Activated T-helper 1 cell treated with anti-CD3 and anti-CD28 coated beads, Interleukin-12 subunit alpha, Interleukin-12 subunit beta, Interleukin-2, Interleukin-4 antibody, amounts not matched to agents 30 ng/mL and 10 ng/mL and 1 ng/mL, durations not matched to agents 14 hours and 24 hours and 36 hours (primary cell): ENCODE measurements around the gene GCA. TPM values are rescaled to one million over a fixed set of nuclear protein-coding genes. Genes with fewer than 3 reads are reported as not detected.

Experiments used
- DNase-seq: peaks from one replicate; pipeline ENCODE4 v3.0.0; 2021; ENCODE audit warnings: low spot score
- H3K27ac Mint-ChIP-seq: one replicate; pipeline ENCODE4 v1.8.0; 2021; ENCODE audit warnings: mild to moderate bottlenecking, mixed read lengths
- H3K27me3 Mint-ChIP-seq: one replicate; pipeline ENCODE4 v1.8.0; 2022; ENCODE audit warnings: mild to moderate bottlenecking, moderate library complexity, mixed read lengths; ENCODE audit not compliant: insufficient read depth
- H3K36me3 Mint-ChIP-seq: one replicate; pipeline ENCODE4 v1.8.0; 2021; ENCODE audit warnings: low read depth, mixed read lengths
- H3K4me1 Mint-ChIP-seq: one replicate; pipeline ENCODE4 v1.8.0; 2021; ENCODE audit warnings: low read depth, mixed read lengths
- H3K4me3 Mint-ChIP-seq: one replicate; pipeline ENCODE4 v1.8.0; 2021; ENCODE audit warnings: mild to moderate bottlenecking, moderate library complexity, mixed read lengths
- H3K9me3 Mint-ChIP-seq: one replicate; pipeline ENCODE4 v1.8.0; 2021; ENCODE audit warnings: mixed read lengths
- intact Hi-C: fragments of 100-400 bp; cut with micrococcal nuclease; formaldehyde crosslinking; loops from one replicate; pipeline ENCODE4 v1.15.1; 2024
- total RNA-seq: library from RNA; stranded (reverse); gene quantifications from 2 replicates; pipeline ENCODE4 v1.2.3, GENCODE V29; 2022

Gene GCA, protein sequence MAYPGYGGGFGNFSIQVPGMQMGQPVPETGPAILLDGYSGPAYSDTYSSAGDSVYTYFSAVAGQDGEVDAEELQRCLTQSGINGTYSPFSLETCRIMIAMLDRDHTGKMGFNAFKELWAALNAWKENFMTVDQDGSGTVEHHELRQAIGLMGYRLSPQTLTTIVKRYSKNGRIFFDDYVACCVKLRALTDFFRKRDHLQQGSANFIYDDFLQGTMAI
- 14.5 and 14.9 TPM in 2 replicates for total RNA-seq

DNA sequence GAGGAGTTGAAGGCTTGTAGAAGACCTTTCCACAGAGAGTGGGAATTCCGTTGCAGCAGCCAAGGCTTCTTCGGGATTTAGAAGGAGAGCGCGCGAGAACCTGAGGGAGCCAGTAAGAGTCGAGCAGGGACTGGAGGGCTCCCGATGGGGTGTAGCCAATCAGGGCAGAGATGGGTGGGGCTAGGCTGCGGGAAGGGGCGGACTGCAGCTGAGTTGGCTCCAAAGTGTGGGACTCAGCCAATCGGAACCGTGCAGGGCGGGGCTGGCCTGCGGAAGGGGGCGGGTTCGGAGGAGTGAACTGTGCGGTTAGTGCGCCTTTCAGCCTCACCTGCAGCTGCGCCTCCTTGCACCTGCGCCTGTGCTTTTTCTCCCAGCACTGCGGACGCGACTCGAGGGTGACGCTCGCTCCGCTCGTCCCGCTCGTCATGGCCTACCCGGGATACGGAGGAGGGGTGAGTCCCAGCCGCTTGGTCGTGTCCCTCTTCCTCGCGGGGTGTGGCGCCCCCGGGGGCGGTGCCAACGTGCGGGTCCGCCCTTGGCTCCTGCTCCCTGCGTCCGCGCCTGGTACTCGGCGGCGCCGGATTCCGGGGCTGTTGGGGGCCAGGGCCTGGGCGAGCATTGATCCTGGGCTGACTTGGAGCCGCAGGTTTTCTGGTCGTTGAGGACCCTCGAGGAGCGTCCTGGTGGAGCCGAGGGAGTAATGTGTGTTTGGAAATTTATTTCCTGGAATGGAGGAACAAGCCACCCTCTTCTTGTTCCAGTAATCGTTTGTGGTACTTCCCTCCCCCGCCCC is at the start of gene GCA:
GCA (plus strand) TSS at position 309 of the 793 bp plus-strand sequence; CDS start at position 426, 117 bp downstream.
- intact Hi-C loops: loop anchor here (1.0 to 5.0 kb wide), 3 partner anchors 26 to 1036 kb away; partner anchors contain the start of genes IFIH1 and PSMD14
- DNase-seq: peak; percentile 97
- Mint-ChIP-seq H3K36me3 (no peaks in the 10 kb centered on the region), H3K4me1 (peaks cover 16% of the 10 kb centered on the region), H3K9me3 (no peaks in the 10 kb centered on the region), H3K27me3 (peaks cover 19% of the 10 kb centered on the region), H3K27ac (peak within 1 kb of the TSS; percentile 77), H3K4me3 (peak within 1 kb of the TSS; percentile 94)

DNA sequence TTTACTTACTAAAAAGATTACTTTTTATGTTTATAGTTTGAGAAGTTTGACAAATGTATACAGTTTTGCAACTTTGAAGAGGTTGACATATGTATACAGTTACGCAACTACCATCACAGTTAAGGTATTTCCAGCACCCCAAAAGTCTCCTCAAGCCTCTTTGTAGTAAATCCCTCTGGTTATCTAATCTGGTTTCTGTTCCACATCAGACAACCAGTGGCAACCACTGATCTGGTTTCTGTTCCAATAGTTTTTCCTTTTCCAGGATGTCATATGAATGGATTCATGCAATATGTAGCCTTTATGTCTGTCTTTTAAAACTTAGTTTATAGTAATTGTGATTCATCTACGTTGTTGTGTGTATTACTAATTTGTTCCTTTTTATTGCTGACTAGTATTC is 48.9 kb upstream of the GCA start:
- no peaks in the 10 kb centered on the region for H3K27me3 Mint-ChIP-seq
- DNase-seq: no peak
- H3K9me3 Mint-ChIP-seq: no peaks in the 10 kb centered on the region
- H3K36me3 Mint-ChIP-seq: peaks cover 10% of the 10 kb centered on the region
- no peak overlapping the region for H3K27ac Mint-ChIP-seq
- no peak overlapping the region for H3K4me3 Mint-ChIP-seq
- intact Hi-C loops: no loop called here
- peaks cover 7% of the 10 kb centered on the region for H3K4me1 Mint-ChIP-seq

DNA sequence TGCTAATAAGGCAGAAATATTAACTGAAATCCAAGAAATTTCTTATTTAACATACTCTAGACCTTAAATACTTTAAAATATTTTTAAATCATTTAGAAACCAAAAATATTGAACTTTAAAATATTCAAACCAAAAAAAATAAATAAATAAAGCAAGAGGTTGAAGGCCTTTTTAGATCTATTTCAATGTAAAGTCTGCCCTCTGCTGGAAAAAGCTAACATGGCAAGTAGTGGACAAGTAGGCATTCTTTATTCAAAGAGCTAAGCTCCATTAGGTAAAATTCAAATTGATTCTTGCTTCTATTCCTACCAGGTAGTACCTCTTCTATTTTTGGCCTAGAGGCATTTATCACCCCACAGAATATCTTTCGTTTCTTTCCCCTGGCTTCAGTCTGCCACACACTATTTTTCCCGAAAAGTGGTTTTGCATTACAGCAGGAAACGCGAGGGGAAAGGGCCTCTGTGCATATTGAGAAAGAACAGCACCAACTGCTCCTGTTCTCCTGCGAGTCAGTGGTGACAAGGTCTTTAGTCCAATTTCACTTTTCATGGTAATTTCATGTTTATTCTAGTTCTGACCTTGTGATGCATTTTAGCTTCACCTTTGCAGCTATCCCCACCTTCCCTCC is 45.9 kb upstream of the GCA start:
- Mint-ChIP-seq H3K36me3 (peaks cover 4% of the 10 kb centered on the region), H3K4me3 (no peak overlapping the region), H3K4me1 (peaks cover 5% of the 10 kb centered on the region), H3K9me3 (no peaks in the 10 kb centered on the region), H3K27me3 (no peaks in the 10 kb centered on the region), H3K27ac (no peak overlapping the region)
- intact Hi-C loops: loop anchor here (1.0 kb wide), 3 partner anchors 77 to 712 kb away; no protein-coding TSS in a partner anchor
- peak; percentile 40 for DNase-seq

DNA sequence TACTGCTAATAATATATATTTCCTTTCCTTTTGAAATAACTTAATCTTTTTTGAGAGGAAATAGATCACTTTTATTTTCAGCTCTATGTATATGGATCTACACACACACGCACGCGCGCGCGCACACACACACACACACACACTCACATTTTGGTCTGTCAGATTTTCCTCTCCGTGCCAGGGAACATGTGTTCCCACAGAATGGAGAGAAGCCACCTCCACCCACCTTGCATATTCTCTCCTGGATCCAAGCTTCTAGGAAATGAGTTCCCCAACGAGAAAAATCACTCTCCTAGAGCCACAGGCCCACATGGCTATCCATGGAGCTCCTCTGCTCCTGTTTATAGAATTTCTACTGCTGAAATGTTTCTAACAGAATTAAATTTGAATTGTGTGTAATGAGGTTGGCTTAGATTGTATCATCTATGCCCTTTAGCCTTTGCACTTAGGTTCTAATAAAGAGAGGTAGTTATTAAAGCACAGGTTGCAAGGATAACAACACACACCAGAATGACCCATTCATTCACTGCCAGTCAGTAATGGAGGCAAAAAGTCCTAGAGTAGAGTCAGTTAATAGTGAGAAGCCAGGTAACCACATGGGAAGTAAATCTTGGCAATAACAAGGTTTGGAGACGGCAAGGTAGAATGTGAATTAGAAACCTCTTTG is 45.1 kb upstream of the GCA start:
- Mint-ChIP-seq H3K27me3 (no peaks in the 10 kb centered on the region), H3K4me3 (no peak overlapping the region), H3K9me3 (no peaks in the 10 kb centered on the region), H3K4me1 (peaks cover 5% of the 10 kb centered on the region), H3K27ac (no peak overlapping the region), H3K36me3 (peaks cover 6% of the 10 kb centered on the region)
- intact Hi-C loops: loop anchor here (1.0 kb wide), 3 partner anchors 78 to 713 kb away; no protein-coding TSS in a partner anchor
- no peak for DNase-seq

DNA sequence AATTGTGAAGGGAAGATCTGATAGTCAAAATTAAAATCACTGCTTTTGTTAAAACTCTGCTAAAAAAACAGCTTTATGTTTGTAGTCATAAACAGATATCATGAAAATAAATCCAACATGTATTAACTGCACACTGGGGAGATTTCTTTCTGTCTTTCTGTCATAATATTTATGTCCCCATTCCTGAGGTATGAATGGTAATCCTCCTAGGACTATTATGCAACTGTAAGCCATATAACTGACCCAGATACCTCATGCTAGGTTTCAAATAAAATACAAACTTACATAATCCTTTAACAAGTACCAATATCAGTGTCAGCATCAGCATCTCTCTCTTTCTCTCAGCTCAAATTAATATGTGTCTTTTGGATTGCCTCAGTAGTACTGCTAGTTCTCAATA is 43.7 kb upstream of the GCA start:
- peaks cover 5% of the 10 kb centered on the region for H3K4me1 Mint-ChIP-seq
- intact Hi-C loops: loop anchor here (5.0 kb wide), 1 partner anchor 42 kb away; the partner anchor contains the start of gene GCA

DNA sequence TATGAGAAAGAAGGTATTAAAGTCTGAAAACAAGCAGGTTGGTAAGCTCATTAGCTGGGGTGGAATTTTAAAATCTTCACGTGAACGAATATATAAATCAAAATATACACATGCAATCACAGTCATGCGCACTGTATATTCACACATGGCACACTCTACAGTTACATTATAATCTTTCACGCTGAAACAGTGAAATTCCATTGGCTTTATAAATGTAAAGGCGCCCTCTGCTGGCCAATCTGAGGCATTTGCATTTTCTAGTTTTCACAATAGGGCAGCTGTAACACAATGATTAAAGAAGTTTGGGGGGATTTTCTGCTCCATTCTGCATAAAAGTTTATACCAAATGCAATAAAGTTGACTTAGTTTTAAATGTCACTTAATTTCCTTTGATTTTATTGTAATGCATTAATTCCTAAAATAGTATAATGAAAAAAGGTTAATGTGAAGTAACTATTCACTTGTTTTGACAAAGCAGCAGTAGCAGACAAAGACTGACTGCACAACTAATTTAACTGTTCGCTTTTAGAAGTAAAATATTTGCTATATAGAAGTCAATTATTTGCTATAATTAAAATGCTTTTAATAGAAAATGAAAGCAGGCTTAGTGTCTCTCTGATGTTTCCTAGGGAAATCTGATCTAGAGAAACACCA is 42.7 kb upstream of the GCA start:
- intact Hi-C loops: loop anchor here (1.0 to 5.0 kb wide), 2 partner anchors 11 to 41 kb away; partner anchors contain the start of gene GCA
- DNase-seq: peak; percentile 25
- Mint-ChIP-seq H3K27ac (no peak overlapping the region), H3K27me3 (no peaks in the 10 kb centered on the region), H3K4me1 (peaks cover 5% of the 10 kb centered on the region), H3K9me3 (no peaks in the 10 kb centered on the region), H3K36me3 (peaks cover 7% of the 10 kb centered on the region), H3K4me3 (no peak overlapping the region)

More for the DNA sequence above, 43.7 kb upstream of the GCA start:
- H3K27me3 Mint-ChIP-seq: no peaks in the 10 kb centered on the region
- H3K36me3 Mint-ChIP-seq: peaks cover 6% of the 10 kb centered on the region
- DNase-seq: no peak
- no peak overlapping the region for H3K27ac Mint-ChIP-seq
- no peaks in the 10 kb centered on the region for H3K9me3 Mint-ChIP-seq
- no peak overlapping the region for H3K4me3 Mint-ChIP-seq

DNA sequence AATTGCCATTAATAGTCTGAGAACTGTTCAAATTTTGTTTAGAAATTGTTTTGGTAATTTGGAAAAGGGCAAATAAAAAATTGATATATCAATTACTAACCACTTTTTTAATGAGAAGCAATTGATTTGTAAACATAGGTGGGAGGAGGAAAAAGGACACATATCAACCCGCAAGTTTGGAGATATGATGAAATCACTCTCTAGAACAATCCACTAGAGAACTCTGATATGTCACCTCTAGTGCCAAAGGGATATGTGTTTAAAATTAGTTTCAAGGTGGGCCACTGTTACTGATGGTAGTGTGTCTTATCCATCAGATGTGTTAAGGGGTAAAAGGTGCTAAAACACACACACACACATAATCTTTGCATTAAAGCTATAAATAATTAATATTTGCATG is 42.1 kb upstream of the GCA start:
- Mint-ChIP-seq H3K4me3 (no peak overlapping the region), H3K9me3 (no peaks in the 10 kb centered on the region), H3K4me1 (peaks cover 5% of the 10 kb centered on the region), H3K27ac (no peak overlapping the region), H3K27me3 (no peaks in the 10 kb centered on the region), H3K36me3 (peaks cover 10% of the 10 kb centered on the region)
- intact Hi-C loops: loop anchor here (1.0 to 5.0 kb wide), 2 partner anchors 10 to 40 kb away; partner anchors contain the start of gene GCA
- DNase-seq: no peak

DNA sequence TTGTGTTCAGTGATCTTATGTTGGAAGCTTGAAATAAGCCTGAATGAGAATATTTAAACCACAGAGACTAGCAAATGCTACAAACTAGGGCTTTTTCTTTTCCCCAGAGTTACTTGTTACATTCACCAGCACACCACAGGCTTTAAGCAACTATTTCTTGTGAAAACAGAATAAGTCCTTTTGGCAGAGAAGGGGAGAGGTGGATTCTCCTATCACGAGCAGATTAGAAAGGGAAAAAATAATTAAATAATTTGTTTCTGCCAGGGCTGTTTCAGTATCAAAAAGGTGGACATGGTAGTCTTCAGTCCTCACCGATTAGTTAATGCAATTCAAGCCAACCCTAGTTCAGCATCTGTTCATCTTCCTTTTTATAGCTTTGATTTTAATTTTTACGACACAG is 38.0 kb upstream of the GCA start:
- H3K36me3 Mint-ChIP-seq: peaks cover 30% of the 10 kb centered on the region
- H3K4me3 Mint-ChIP-seq: no peak overlapping the region
- no peaks in the 10 kb centered on the region for H3K9me3 Mint-ChIP-seq
- intact Hi-C loops: no loop called here
- H3K27me3 Mint-ChIP-seq: no peaks in the 10 kb centered on the region
- H3K4me1 Mint-ChIP-seq: peaks cover 20% of the 10 kb centered on the region
- H3K27ac Mint-ChIP-seq: no peak overlapping the region
- no peak for DNase-seq

DNA sequence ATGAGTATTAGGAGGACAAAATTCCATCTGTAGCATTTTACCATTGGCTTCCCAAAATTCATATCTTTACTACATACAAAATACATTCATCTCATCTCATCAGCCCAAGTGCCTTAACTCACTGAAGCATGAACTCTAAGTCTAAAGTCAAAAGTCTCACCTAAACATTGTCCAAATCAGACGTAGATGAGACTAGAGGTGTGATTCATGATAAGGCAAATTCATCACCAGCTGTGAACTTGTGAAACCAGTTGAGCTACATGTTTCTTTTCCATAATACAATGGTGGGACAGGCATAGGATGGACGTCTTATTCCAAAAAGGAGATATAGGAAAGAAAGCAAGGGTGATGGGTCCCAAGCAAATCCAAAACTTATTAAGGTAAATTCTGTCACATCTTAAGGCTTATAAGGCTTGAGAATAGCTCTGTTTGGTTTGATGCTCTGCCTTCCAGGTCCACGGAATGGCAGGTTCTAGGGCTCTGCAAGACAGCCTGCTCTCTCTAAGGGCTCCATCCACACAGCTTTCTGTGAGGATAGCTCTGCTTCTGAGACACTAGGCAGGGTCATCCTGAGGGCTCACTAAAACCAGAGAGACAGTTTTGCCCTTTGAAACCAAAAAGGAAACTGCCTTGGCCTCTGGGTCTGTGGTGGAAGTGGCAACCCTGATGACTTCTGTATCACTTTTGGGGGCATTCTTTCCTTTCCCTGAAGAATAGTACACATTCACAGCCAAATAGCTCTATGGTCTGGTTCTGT is 35.0 kb upstream of the GCA start:
- no peak overlapping the region for H3K4me3 Mint-ChIP-seq
- peaks cover 45% of the 10 kb centered on the region for H3K36me3 Mint-ChIP-seq
- DNase-seq: no peak
- peaks cover 42% of the 10 kb centered on the region for H3K4me1 Mint-ChIP-seq
- no peaks in the 10 kb centered on the region for H3K9me3 Mint-ChIP-seq
- no peaks in the 10 kb centered on the region for H3K27me3 Mint-ChIP-seq
- intact Hi-C loops: no loop called here
- H3K27ac Mint-ChIP-seq: no peak overlapping the region

DNA sequence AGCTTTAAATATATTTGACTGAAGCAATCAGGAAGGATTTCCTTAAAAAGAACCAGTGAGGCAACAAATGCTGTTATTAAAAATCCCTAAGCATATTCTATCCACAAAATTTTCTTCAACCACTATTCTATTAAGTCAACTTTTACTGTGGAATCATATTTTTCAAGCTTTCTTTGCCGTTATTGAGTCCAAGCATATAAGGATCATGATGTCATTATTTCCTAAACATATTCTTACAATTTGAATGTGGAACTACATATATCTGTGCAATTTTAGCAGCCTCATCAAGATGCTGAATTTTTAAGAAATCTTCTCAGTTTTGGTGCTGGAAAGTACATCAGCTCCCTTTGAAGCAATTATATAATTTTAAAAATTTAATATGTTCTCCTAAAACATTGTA is 31.1 kb upstream of the GCA start:
- no peaks in the 10 kb centered on the region for H3K9me3 Mint-ChIP-seq
- intact Hi-C loops: loop anchor here (1.0 kb wide), 1 partner anchor 12 kb away; no protein-coding TSS in a partner anchor
- peaks cover 51% of the 10 kb centered on the region for H3K36me3 Mint-ChIP-seq

DNA sequence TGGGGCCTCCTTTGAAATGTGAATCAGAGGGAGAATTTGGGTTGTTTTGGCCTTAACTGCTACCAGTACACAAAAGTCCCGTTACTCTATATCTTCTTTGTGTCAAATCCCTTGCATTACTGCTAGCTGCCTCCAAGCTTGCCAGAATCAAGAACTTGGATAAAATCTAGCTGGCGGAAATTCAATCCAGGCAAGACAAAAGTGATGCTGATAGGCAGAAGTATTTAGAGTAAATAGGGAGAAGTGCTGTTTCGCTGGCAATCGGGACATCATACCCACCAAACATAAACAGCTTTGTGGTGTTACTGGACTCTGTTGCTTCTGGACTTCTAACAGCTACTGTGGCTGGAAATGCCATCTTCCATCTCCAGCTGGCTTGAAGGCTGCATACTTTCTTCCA is 28.0 kb upstream of the GCA start:
- no peak for DNase-seq
- peak overlapping the region; percentile 93 for H3K4me3 Mint-ChIP-seq
- peaks cover 81% of the 10 kb centered on the region for H3K4me1 Mint-ChIP-seq
- intact Hi-C loops: loop anchor here (5.0 kb wide), 1 partner anchor 1074 kb away; no protein-coding TSS in a partner anchor
- no peaks in the 10 kb centered on the region for H3K9me3 Mint-ChIP-seq
- H3K27ac Mint-ChIP-seq: peak overlapping the region; percentile 85
- peaks cover 36% of the 10 kb centered on the region for H3K36me3 Mint-ChIP-seq
- no peaks in the 10 kb centered on the region for H3K27me3 Mint-ChIP-seq

More for the DNA sequence above, 31.1 kb upstream of the GCA start:
- Mint-ChIP-seq H3K27me3 (no peaks in the 10 kb centered on the region), H3K27ac (no peak overlapping the region), H3K4me1 (peaks cover 74% of the 10 kb centered on the region), H3K4me3 (no peak overlapping the region)
- DNase-seq: no peak
